Panc1 (cell line): ENCODE measurements around the gene ATXN10. TPM values are rescaled to one million over a fixed set of nuclear protein-coding genes. Genes with fewer than 3 reads are reported as not detected.
A peak's percentile ranks its signal among the peaks of the same experiment; 100 is the strongest.

ENCODE experiments used
- ATAC-seq: fragments of 200-7000 bp; cut with Tn5 transposase; 2 replicates; pipeline ENCODE4 v1.9.1; 2020; ENCODE audit warnings: mild to moderate bottlenecking, moderate library complexity
- BruUV-seq: library from RNA; stranded (reverse); fragments of 400-500 nt; replicated peaks from 2 replicates; lab custom pipeline; 2021; lab: Mats Ljungman, UMichigan
- CTCF ChIA-PET: fragments of 300-600 bp; sonication (Branson Sonifier 250); formaldehyde crosslinking; loops from one replicate; lab custom pipeline; 2022; ENCODE audit warnings: antibody characterized with exemption; lab: Charles Lee
- POLR2A ChIA-PET: fragments of 300-600 bp; sonication (Branson Sonifier 250); formaldehyde crosslinking; loops from one replicate; lab custom pipeline; 2022; ENCODE audit warnings: antibody characterized with exemption; lab: Charles Lee
- DNase-seq: peaks from one replicate; pipeline ENCODE4 v3.0.0-alpha.2; 2010; ENCODE audit warnings: low read depth, low spot score
- H3K27ac ChIP-seq: 2 replicates; pipeline ENCODE4 v1.5.1; 2011; ENCODE audit warnings: mild to moderate bottlenecking, low read length, inconsistent platforms
- H3K27me3 ChIP-seq: fragments of 200-500 bp; sonication (Bioruptor generic); 2 replicates; pipeline ENCODE4 v1.6.0; 2014; ENCODE audit warnings: low read length, inconsistent platforms; ENCODE audit not compliant: control insufficient read depth, insufficient read depth
- H3K36me3 ChIP-seq: fragments of 200-500 bp; sonication (Bioruptor generic); 2 replicates; pipeline ENCODE4 v1.5.1; 2014; ENCODE audit warnings: inconsistent platforms, mild to moderate bottlenecking, low read length, moderate library complexity; ENCODE audit not compliant: control insufficient read depth, insufficient read depth
- H3K4me1 ChIP-seq: 2 replicates; pipeline ENCODE4 v1.5.1; 2011; ENCODE audit warnings: inconsistent platforms, mild to moderate bottlenecking, low read length, moderate library complexity; ENCODE audit not compliant: control insufficient read depth, insufficient read depth
- H3K4me3 ChIP-seq, 2 experiments: 2 replicates each; pipeline ENCODE4 v1.5.1; 2011 to 2012; ENCODE audit warnings: low read depth in 2 of 2, low read length in 2 of 2, mild to moderate bottlenecking in 2 of 2, inconsistent platforms in 1 of 2, moderate library complexity in 1 of 2
- H3K9me3 ChIP-seq: fragments of 200-500 bp; sonication (Bioruptor generic); 2 replicates; pipeline ENCODE4 v1.5.1; 2014; ENCODE audit warnings: low read depth, mild to moderate bottlenecking, inconsistent platforms, low read length, moderate library complexity; ENCODE audit not compliant: control insufficient read depth, insufficient read depth
- CTCF ChIP-seq: fragments of 450-650 bp; IDR thresholded peaks from 2 replicates; pipeline ENCODE4 v1.5.1; 2017; ENCODE audit warnings: mild to moderate bottlenecking
- POLR2AphosphoS5 ChIP-seq: IDR thresholded peaks from 2 replicates; pipeline ENCODE4 v1.6.1; 2012; ENCODE audit warnings: mild to moderate bottlenecking, low read depth, low read length, moderate library complexity
- REST ChIP-seq, 2 experiments: IDR thresholded peaks; 2 replicates each; pipeline ENCODE4 v1.6.1; 2011 to 2012; ENCODE audit warnings: low read depth in 2 of 2, control low read depth in 1 of 2, low read length in 1 of 2, mild to moderate bottlenecking in 1 of 2, moderate library complexity in 1 of 2; ENCODE audit not compliant: insufficient read depth in 1 of 2
- SIN3A ChIP-seq: IDR thresholded peaks from 2 replicates; pipeline ENCODE4 v1.6.1; 2012; ENCODE audit warnings: low read depth, mild to moderate bottlenecking, low read length, moderate library complexity, borderline replicate concordance; ENCODE audit not compliant: insufficient read depth
- TCF7L2 ChIP-seq: IDR thresholded peaks from 2 replicates; pipeline ENCODE4 v1.6.1; 2011; ENCODE audit warnings: mild to moderate bottlenecking, low read depth, low read length, inconsistent platforms
- in situ Hi-C: cut with HindIII; loops from 2 replicates; pipeline ENCODE4 v1.10.0; 2016; ENCODE audit warnings: low sequenced_read_pairs, low pct_unique_long_range_greater_than_20kb
- intact Hi-C: fragments of 100-400 bp; cut with micrococcal nuclease; formaldehyde crosslinking; loops from one replicate; pipeline ENCODE4 v1.10.0; 2022; ENCODE audit not compliant: unreplicated experiment
- total RNA-seq: library from RNA; stranded (reverse); gene quantifications from one replicate; pipeline ENCODE4 v1.2.1, GENCODE V29; 2021; ENCODE audit not compliant: unreplicated experiment

Gene ATXN10
- total RNA-seq, 1 experiment from 2014 or later, result 184 TPM

DNA sequence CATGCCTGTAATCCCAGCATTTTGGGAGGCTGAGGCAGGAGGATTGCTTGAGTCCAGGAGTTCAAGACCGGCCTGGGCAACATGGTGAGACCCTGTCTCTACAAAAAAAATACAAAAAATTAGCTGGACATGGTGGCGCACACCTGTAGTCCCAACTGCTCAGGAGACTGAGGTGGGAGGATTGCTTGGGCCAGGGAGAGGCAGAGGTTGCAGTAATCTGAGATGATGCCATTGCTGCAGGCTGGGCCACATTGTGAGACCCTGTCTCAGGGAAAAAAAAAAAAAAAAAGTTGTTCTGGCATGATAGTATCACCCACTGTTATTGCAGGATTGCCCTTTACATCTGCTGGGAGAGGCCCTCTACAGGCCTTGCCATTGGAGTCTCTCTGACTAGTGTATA lies 18.4 kb downstream of the ATXN10 start:
- ATAC-seq, result no peak
- intact Hi-C loops (no loop called here), in situ Hi-C loops (no loop called here)
- Histone ChIP-seq H3K9me3 (no peaks in the 10 kb centered on the region), H3K4me3 (no peak overlapping the region), H3K27me3 (no peaks in the 10 kb centered on the region), H3K27ac (peak overlapping the region; percentile 89), H3K36me3 (no peaks in the 10 kb centered on the region), H3K4me1 (peaks cover 66% of the 10 kb centered on the region)
- no TSS peak for BruUV-seq
- TF ChIP-seq REST (IDR thresholded peaks at IDR 0.05; ENCODE audit: insufficient read depth in 1 of 2, low read depth in 2 of 2, low read length in 1 of 2), result no peak
- TF ChIP-seq CTCF, result no peak
- no peak for TF ChIP-seq TCF7L2
- TF ChIP-seq POLR2AphosphoS5, result no peak
- no peak for TF ChIP-seq SIN3A
- POLR2A ChIA-PET, result no interaction called here
- CTCF ChIA-PET, result no interaction called here
- no peak for DNase-seq

DNA sequence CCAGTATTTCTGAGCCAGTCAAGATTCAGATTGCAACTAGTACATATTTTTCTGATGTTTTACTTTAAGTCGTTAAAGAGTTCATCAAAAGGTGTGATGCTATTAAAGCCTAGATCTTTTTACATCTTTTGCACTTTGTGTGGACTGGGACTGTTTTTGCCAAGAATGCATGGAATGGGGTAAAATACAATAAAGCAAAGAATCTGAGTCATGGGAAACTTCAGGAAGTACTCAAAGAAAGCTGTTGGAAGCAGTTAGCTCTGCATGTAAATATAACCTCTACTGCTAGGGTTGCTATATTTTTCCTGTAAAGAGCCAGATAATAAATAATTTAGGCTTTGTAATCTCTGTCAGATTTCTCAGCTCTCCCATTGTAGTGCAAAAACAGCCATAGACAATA lies 20.9 kb downstream of the ATXN10 start:
- no peak for TF ChIP-seq CTCF
- TF ChIP-seq POLR2AphosphoS5, result no peak
- TF ChIP-seq SIN3A, result no peak
- no peak for TF ChIP-seq REST (IDR thresholded peaks at IDR 0.05; ENCODE audit: insufficient read depth in 1 of 2, low read depth in 2 of 2, low read length in 1 of 2)
- no peak for TF ChIP-seq TCF7L2
- Histone ChIP-seq H3K27me3 (no peaks in the 10 kb centered on the region), H3K4me1 (peaks cover 42% of the 10 kb centered on the region), H3K4me3 (no peak overlapping the region), H3K36me3 (no peaks in the 10 kb centered on the region; the same call in 1 of the 2 replicates), H3K27ac (peak overlapping the region; percentile 89), H3K9me3 (no peaks in the 10 kb centered on the region)
- intact Hi-C loops (no loop called here), in situ Hi-C loops (no loop called here)
- ATAC-seq (no peak), DNase-seq (no peak)
- ChIA-PET CTCF (no interaction called here), POLR2A (no interaction called here)
- no TSS peak for BruUV-seq
